A172 (cell line): ENCODE data around the gene FBXL4. TPM values are rescaled to one million over a fixed set of nuclear protein-coding genes. Genes with fewer than 3 reads are reported as not detected.
"Not testable (repeated sequence)": the region's sequence is repeated elsewhere in the genome, so short reads cannot be mapped to it uniquely, and the experiment has no call there.

ENCODE experiments used
- DNase-seq: peaks from one replicate; pipeline ENCODE4 v3.0.0-alpha.2; 2015; ENCODE audit warnings: low spot score
- total RNA-seq: library from RNA; depleted of rRNA; stranded (reverse); fragments of >200 nt; shearing (Covaris generic); gene quantifications from 2 replicates; pipeline ENCODE4 v1.2.3, GENCODE V29; 2014

Gene FBXL4
- total RNA-seq, 1 experiment from 2014 or later = 9.7 TPM

- DNase-seq = no peak
Observed at GRCh38 chr6:98945311-98946115, 2.2 kb downstream of the FBXL4 start.

GRCh38 chr6:98944598-98945081 lies 3.1 kb downstream of the FBXL4 start:
- DNase-seq = no peak

GRCh38 chr6:98944168-98944567 lies 3.6 kb downstream of the FBXL4 start:
- DNase-seq = no peak

GRCh38 chr6:98942263-98942803 lies 5.4 kb downstream of the FBXL4 start:
- no peak for DNase-seq

GRCh38 chr6:98941319-98941718 lies 6.4 kb downstream of the FBXL4 start:
- no peak for DNase-seq

GRCh38 chr6:98937351-98937750 lies 10.4 kb downstream of the FBXL4 start:
- no peak for DNase-seq

- DNase-seq = no peak
Observed at GRCh38 chr6:98932381-98932780, 15.4 kb downstream of the FBXL4 start.

GRCh38 chr6:98931696-98932095 lies 16.1 kb downstream of the FBXL4 start:
- no peak for DNase-seq

- no peak for DNase-seq
Observed at GRCh38 chr6:98929498-98930060, 18.2 kb downstream of the FBXL4 start.

- no peak for DNase-seq
Observed at GRCh38 chr6:98928688-98929087, 19.1 kb downstream of the FBXL4 start.

GRCh38 chr6:98927534-98927933 lies 20.2 kb downstream of the FBXL4 start:
- no peak for DNase-seq

- DNase-seq = no peak
Observed at GRCh38 chr6:98925831-98926230, 21.9 kb downstream of the FBXL4 start.

GRCh38 chr6:98924647-98925046 lies 23.1 kb downstream of the FBXL4 start:
- no peak for DNase-seq

GRCh38 chr6:98920904-98921431 lies 26.8 kb downstream of the FBXL4 start:
- no peak for DNase-seq

GRCh38 chr6:98910946-98911345 lies 36.8 kb downstream of the FBXL4 start:
- DNase-seq = not testable (repeated sequence)

GRCh38 chr6:98909236-98909635 lies 38.5 kb downstream of the FBXL4 start:
- no peak for DNase-seq

- DNase-seq = not testable (repeated sequence)
Observed at GRCh38 chr6:98906342-98906741, 41.4 kb downstream of the FBXL4 start.

- DNase-seq = no peak
Observed at GRCh38 chr6:98905759-98906158, 42.0 kb downstream of the FBXL4 start.

- no peak for DNase-seq
Observed at GRCh38 chr6:98904096-98904495, 43.6 kb downstream of the FBXL4 start.

GRCh38 chr6:98900706-98901105 lies 47.0 kb downstream of the FBXL4 start:
- no peak for DNase-seq

GRCh38 chr6:98894810-98895209 lies 52.9 kb downstream of the FBXL4 start:
- DNase-seq = no peak

- no peak for DNase-seq
Observed at GRCh38 chr6:98887650-98888049, 60.1 kb downstream of the FBXL4 start.

- DNase-seq = no peak
Observed at GRCh38 chr6:98885330-98885729, 62.4 kb downstream of the FBXL4 start.
